GM19025 (cell line): ENCODE measurements around the gene MEGF11.

ENCODE experiments used
- ATAC-seq: cut with Tn5 transposase; IDR thresholded peaks from one replicate; pipeline ENCODE4 v1.9.1; 2021; ENCODE audit warnings: mild to moderate bottlenecking, low read depth, moderate library complexity; ENCODE audit not compliant: unreplicated experiment

MEGF11 gene

DNA sequence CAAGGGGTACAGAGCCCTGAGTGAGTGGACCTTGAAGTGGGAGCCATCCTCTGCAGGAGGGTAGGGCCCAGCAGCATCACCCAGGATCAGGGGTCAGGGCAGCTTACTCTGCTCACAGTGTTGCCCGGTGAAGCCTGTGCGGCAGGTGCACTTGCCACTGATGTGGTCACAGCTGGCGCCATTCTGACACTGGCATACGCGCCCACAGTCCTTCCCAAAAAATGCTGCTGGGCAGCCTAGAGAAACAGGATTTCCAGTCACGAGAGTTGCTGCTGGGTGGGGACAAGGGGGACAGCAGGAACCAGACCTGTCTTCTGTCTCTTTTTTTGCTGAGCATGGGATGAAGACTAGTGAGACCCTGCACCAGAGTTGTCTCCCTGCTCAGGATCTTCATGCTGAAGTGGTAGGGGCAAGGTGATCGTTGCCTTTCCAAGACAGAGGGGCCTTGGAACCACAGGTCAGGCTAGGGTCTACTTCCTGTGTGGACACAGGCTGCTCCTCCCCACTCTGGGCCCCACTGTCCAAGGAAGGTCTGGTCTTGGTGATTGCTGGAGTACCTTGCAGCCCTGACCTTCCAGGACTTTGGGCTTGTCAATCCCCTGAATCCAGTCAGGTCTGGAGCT lies 337.4 kb downstream of the MEGF11 start:
- ATAC-seq: no peak

DNA sequence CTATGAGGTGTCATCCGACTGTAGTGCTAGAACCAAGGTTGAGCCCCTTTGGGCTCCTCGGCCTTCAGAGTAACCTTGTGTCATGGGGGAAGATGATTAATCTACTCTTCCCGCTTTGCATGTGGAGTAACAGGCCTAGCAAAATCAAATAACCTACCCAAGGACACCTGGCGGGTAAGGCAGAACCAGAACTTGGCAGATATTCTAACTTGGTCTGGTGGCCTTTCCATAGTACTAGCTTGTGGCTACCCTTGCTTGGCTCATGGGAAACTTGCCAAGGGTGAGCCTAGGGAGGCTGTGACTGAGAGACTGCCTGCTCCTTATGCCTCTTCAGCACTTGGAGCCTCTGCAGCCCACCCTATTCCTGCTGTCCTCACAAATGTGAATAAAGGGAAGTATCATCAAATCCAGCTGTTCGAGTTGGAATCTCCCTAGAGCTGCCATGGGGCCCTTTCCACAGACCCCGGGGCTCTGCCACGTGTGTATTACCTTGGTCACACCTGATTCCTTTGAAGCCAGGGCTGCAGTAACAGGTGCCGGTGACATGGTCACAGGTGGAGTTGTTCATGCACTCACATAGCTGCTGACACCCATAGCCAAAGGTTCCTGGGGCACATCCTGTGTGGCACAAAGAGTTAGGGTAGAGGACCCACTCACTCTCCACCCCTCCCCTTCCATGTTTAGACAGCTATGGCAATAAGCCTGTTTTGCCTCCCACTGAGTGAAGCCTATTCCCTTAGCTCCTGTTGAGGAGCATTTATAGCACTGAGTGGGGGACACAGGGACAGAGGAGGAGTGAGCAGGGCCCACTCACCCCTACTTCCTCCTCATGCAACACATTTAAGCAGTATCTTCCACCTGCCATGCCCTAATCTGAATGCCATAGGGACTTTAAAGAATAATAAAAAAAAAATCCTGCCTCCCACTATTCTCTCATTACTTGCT lies 338.3 kb downstream of the MEGF11 start:
- no peak for ATAC-seq

GRCh38 chr15:65914386-65914785 lies 339.2 kb downstream of the MEGF11 start:
- ATAC-seq: no peak

DNA sequence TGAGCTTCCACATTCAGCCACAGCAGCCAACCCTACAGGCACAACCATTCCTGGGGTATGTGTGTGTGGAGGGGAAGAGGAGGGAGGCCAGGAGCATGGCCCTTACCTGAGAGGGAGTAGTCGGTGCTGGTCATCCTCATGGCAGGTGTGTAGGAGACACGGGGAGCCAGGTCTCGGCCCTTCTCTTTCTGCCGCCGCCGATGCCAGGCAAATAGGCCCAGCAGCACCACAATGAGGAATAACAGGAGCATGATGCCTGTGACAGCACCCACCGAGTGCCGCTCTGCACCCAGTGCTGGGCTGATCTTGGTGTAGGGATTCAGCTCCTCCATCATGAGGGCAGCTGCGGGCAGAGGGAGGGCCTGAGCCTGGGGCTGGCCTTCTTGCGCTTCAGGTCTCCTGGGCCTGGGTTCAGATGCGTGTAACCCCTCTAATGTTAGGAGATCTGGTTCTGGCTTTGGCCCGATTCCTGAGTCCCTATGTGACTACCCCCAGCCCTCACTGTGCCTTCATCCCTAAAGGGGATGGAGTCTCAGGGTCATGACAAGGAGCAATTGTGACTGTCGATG lies 339.8 kb downstream of the MEGF11 start:
- ATAC-seq: no peak

- ATAC-seq: no peak
Observed at GRCh38 chr15:65912235-65912634, 341.3 kb downstream of the MEGF11 start.

- no peak for ATAC-seq
Observed at GRCh38 chr15:65910341-65910740, 343.2 kb downstream of the MEGF11 start.

- ATAC-seq: no peak
Observed at GRCh38 chr15:65909831-65910230, 343.7 kb downstream of the MEGF11 start.

DNA sequence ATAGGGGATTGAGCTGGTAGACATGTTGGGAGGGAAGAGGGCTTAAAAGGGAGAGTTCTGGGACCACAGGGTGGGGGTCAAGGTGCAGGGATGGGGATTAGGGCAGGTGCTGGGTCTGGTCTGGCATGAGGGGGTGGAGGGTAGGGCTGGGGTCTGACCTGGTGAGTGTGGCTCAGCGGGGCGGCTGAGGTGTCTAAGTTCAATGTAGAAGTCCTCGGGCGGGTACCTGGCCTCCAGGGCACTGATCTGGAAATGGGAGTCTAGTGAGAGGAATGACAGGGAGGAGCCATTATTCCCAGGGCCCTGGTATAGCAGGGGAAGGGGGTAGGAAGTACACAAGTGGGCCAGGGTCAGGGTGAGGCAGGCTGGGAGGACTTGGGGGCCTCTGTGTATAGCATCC lies 344.7 kb downstream of the MEGF11 start:
- ATAC-seq: no peak

GRCh38 chr15:65907661-65908060 lies 345.9 kb downstream of the MEGF11 start:
- ATAC-seq: no peak

GRCh38 chr15:65906396-65906795 lies 347.2 kb downstream of the MEGF11 start:
- no peak for ATAC-seq

DNA sequence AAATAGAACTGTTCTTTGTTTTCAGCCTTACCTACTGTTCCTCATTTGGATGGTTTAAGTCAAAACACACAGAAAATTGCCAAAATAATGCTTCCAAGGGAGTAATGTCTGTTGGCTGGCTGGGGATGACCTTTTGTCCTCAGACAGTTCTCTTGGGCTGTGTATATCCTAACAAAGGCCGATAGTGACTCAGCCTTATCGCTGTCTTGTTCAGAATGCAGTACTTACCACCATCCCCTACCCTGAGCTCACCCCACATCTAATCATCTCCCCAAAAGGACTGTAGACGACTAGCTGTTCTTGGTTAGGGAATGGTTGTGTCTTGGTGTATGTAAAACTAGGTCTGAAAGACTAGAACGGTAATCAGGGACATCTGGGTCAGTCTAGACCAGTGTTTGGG lies 349.2 kb downstream of the MEGF11 start:
- ATAC-seq: no peak

DNA sequence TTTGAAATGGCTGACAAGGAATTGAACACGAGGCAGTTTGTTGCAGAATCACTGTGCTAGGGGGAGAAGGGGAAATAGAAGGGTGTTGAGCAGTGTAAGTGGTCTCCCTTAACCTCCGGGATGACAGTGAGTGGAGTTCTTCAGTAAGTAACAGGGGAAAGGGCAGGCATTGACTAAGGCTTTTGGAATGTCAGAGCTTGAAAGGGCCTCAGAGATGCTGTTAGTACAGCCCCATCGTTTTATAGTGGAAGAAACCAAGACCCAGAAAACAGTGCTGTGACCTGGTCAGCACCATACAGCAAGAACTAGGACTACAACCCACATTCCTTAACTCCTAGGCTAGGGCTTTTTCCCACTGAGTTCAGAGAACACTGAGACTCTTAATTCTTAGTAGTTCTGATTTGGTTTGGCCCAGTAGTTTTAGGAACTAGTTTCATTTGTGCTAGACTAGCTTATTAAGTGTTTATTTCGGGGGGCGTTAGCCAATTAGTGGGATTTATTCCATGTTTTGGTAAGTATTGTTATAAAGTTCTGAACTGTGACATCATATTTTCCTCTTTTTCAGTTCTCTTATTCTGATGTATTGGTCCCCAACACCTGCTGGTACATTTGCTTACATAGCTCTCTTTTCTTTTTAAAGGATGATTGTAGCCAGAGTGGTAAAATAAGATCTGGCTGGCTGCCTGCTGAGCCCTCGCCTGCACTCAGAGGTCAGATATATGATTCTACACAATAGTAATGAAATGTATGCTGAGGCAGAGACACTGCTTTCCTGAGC lies 350.1 kb downstream of the MEGF11 start:
- ATAC-seq: no peak

- peak; percentile 84 for ATAC-seq
Observed at GRCh38 chr15:65902373-65902772, 351.2 kb downstream of the MEGF11 start.

DNA sequence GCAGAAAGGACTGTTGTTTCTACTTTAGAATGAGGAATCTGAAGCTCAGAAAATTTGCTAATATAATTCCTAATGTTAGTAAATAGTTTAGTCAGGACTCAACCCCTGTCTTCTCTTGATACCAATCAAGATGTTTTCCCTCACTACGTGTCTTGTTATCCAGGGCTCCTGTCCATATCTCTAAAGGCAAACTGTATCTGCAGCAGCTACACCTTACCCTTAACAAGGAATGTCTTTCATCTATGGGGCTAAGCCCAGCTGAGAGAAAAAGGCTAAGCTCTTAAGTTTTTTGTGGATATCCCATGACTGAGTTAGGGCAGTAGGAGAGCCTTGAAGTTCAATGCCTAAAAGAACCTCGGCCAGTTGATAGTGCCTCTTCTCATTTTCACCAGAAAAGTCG lies 351.7 kb downstream of the MEGF11 start:
- no peak for ATAC-seq

DNA sequence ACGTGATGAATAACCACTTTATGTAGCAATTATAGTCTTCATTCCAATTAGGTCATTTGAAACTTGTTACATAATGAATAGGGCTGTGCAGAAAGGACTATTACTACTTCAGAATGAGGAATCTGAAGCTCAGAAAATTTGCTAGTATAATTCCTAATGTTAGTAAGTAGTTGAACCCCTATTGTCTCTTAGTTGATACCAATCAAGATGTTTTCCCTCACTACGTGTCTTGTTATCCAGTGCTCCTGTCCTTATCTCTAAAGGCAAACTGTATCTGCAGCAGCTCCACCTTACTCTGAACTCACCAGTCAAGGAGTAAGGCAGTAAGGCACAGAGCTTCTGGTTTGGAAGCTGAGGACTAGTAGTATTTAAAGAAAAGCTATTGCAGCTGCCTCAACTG lies 352.2 kb downstream of the MEGF11 start:
- no peak for ATAC-seq

- no peak for ATAC-seq
Observed at GRCh38 chr15:65900488-65900887, 353.1 kb downstream of the MEGF11 start.

DNA sequence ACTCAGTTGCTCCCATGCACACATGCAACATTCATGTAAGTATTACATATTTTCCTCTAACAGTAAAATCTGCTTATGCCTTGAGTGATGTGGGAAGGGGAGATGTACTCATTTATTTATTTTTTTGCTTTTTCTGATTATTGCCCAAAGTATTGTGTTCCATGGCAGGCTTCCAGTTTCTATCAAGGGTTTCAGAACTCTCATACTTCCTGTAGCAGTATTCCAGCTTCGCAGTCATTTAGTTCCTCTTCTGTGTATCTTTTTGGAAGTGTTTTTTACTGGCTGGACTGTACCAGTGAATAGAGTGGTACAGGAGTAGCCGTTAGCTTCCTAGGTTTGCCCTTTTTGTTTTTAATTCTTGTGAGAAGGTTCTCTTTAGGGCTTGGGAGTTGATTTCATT lies 357.3 kb downstream of the MEGF11 start:
- ATAC-seq: no peak

- ATAC-seq: no peak
Observed at GRCh38 chr15:65893060-65893459, 360.5 kb downstream of the MEGF11 start.

GRCh38 chr15:65888981-65889380 lies 364.6 kb downstream of the MEGF11 start:
- ATAC-seq: no peak

- ATAC-seq: no peak
Observed at GRCh38 chr15:65887565-65887964, 366.0 kb downstream of the MEGF11 start.

GRCh38 chr15:65885668-65886218 lies 367.8 kb downstream of the MEGF11 start:
- no peak for ATAC-seq
